GM20000 (cell line): ENCODE measurements around the gene PDE7B.

Experiments used
- DNase-seq: peaks from one replicate; pipeline ENCODE4 v3.0.0; 2012; ENCODE audit warnings: low spot score
- TF ChIP-seq, protein P1 (sequence below): IDR thresholded peaks from 2 replicates; pipeline ENCODE4 v1.5.1; 2012; ENCODE audit warnings: mild to moderate bottlenecking, control low read depth; ENCODE audit errors: extremely low read depth, missing control alignments

Gene PDE7B

DNA sequence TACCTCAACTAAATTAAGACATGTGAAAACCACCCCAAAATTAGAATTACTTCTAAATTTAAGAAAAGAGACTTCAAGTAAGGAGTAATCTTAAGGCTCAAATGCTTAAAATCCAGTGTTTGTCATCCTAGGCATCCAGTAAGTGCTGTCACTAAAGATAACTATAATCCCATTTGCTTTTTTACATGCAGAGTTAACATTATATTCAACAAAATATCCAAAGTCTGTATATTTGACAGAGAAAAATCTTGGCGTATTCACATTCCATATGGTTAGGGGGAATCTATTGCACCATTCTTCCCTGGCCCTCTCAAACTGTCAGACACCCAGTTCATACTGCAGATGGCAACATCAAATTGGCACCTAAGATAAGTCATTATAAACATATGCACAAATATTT lies 381.2 kb downstream of the PDE7B start:
- TF ChIP-seq, protein P1, sequence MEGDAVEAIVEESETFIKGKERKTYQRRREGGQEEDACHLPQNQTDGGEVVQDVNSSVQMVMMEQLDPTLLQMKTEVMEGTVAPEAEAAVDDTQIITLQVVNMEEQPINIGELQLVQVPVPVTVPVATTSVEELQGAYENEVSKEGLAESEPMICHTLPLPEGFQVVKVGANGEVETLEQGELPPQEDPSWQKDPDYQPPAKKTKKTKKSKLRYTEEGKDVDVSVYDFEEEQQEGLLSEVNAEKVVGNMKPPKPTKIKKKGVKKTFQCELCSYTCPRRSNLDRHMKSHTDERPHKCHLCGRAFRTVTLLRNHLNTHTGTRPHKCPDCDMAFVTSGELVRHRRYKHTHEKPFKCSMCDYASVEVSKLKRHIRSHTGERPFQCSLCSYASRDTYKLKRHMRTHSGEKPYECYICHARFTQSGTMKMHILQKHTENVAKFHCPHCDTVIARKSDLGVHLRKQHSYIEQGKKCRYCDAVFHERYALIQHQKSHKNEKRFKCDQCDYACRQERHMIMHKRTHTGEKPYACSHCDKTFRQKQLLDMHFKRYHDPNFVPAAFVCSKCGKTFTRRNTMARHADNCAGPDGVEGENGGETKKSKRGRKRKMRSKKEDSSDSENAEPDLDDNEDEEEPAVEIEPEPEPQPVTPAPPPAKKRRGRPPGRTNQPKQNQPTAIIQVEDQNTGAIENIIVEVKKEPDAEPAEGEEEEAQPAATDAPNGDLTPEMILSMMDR, result no peak
- no peak for DNase-seq

DNA sequence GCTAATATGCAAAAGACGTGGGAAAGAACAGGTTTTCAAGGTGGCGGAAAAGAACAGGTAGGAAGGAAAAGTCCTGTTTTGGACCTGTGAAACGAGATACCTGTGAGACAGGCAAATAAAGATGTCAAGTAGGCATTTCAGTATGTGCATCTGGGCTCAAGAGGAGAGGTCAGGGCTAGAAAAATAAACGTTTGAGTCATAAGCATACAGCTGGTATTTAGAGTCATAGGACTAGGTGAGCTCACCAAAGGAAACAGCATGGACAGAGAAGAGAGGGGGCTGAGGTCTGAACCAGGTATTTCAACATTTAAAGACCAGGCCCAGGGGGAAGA lies 383.7 kb downstream of the PDE7B start:
- no peak for DNase-seq

DNA sequence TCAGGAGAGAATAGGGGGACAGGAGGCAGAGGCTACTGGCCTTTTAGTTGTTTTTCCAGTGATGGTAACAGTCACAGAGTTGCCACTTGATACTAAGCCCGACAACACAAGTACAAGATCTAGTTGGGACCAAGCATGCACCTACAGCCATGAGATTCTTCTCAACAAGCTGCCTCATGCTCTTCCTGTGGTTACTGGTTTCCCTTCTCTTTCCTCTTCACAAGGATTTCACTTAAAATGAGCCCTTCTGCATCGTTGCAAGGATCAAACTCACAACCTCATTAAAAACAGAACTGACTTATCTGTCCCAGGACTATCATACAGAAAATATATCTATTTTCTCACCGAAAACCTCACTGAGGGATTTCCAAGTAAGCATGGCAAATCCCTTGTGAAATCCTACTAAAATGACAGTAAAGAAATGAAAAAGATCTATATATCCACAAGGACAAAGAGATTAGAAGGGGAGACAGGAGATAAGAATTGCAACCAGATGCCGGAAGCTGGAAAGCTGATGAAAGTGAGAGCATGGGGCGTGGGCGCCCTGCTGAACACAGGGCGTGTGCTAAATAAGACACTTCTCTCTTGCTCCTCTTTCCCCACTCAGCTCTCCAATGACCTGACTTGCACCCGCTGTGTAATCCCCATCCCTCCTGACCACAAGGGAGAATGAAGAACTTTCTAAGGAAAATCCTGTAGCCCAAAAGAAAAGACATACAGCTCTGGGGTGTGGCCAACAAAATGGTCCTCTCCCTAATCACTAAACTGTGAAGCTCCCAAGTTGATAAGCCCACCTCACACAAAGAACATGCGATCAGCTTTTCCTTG lies 385.2 kb downstream of the PDE7B start:
- TF ChIP-seq, protein P1, result no peak
- DNase-seq, result no peak

More for the DNA sequence above, 383.7 kb downstream of the PDE7B start:
- TF ChIP-seq, protein P1, result no peak

DNA sequence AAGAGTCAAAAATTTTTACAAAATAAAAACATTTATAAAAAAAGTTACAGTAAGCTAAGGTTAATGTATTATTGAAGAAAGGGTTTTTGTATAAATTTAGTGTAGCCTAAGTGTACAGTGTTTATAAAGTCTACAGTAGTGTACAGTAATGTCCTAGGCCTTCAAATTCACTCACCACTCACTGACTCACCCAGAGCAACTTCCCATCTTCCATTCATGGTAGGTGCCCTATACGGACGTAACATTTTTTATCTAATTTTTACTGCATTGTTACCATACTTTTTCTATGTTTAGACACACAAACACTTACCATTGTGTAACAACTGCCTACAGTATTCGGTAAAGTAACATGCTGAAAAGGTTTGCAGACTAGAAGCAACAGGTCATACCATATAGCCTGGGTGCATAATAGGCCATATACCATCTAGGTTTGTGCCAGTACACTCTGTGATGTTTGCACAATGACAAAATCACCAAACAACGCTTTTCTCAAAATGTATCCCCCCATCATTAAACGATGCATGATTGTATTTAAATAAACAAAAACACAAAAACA lies 392.6 kb downstream of the PDE7B start:
- no peak for DNase-seq
- TF ChIP-seq, protein P1, result no peak
